HG03159 (cell line): ENCODE data around the gene AVPR1B.
"Not testable (repeated sequence)": the region's sequence is repeated elsewhere in the genome, so short reads cannot be mapped to it uniquely, and the experiment has no call there.

ENCODE experiments used
- ATAC-seq: cut with Tn5 transposase; IDR thresholded peaks from one replicate; pipeline ENCODE4 v1.9.1; 2021; ENCODE audit warnings: mild to moderate bottlenecking, moderate library complexity; ENCODE audit not compliant: unreplicated experiment

Gene AVPR1B

DNA sequence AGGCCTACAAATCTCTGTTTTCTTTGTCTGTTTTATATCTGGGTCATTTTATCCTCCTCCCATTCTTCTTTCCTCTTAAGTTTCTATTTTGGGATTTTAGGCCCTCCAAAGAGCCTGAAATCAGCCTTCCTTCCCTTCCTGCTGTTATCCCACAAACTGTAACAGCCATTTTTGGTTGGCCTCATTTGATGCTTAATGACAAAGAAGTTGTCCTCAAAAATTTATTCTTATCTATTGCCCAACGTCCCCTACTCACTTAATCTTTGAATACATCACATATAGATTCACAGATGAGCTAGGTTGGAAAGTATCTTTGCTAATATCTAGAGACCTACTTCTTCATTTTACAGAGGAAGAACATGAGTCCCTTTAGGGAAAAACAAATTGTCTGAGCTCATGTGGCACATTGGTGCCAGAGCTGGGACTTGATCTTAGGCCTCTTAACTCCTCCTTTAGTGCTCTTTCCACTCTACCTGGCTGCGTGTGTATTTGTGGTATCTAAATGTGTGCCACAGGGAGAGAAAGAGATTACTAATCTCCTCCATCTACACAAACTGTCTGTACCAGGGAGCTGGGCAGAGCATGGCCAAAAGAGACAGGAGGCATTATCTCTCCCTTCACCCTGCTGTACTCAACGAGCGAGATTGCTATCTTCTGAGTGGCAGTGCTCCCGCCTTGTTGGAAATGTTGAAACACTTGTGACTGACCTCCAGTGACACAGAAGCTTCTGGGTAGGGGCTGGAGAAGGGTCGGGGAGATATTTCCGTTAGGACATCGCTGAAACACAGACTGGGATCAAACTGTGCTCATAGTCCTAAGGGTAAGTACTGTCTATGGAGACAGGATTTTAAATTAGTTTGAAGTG is 34.1 kb downstream of the AVPR1B start:
- ATAC-seq = no peak

- no peak for ATAC-seq
Measured at GRCh38 chr1:206081856-206082255, 35.3 kb downstream of the AVPR1B start.

- ATAC-seq = no peak
Measured at GRCh38 chr1:206080026-206080820, 37.0 kb downstream of the AVPR1B start.

DNA sequence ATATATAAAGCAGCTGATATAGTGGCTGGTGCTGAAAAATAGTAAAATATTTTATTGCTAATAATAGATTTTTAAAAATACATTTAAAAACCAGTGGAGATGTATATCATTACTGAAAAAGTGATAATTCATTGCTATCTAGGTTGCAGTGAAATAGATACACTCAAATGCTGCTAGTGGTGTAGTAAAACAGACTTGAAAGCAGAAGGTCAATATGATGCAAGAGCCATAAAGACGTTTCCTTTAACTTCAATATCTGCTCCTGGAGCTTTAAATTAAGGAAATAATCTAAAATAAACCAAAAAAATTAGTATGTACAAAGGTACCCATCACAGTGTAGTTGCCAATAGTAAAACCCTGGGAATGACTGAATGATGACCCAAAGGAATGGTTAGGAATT is 38.1 kb downstream of the AVPR1B start:
- ATAC-seq = no peak

- ATAC-seq = no peak
Measured at GRCh38 chr1:206075786-206076755, 41.1 kb downstream of the AVPR1B start.

DNA sequence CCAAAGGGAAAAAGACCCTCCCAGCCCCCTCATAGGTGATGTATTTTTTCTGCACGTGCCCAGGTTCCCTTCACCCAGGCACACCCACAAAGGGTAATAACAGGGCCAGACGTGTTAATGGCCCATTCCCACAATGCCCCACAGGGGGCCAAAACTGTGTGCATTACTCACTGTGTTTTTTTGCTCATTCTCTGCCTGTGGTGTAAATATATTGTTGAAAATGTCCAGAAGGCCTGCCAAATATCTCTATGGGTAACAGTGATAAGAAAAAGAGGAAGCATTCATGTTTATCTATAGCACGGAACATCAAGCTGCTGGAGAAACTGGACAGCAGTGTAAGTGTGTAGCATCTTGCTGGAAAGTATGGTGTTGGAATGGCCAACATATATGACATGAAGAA is 42.3 kb downstream of the AVPR1B start:
- ATAC-seq = no peak

DNA sequence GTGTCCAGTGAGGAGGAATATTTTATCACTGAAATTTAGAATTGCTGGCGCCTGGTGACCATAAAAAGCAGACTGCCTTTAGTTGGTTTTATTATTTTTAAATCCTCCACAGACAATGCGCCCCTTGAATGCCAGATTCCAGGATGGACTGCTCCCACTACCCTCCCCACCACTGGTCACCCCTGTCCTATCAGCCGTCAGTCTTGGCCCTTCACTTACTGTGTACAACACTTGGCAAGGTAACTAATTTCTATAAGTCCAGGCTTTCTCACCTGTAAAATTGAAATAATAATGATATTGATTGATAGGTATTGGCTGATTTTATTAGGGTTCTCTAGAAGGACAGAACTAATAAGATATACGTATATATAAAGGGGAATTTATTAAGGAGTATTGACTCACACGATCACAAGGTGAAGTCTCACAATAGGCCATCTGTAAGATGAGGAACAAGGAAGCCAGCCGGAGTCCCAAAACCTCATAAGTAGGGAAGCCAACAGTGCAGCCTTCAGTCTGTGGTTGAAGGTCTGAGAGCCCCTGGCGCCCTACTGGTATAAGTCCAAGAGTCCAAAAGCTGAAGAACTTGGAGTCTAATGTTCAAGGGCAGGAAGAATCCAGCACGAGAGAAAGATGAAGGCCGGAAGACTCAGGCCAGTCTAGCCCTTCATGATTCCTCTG is 46.4 kb downstream of the AVPR1B start:
- no peak for ATAC-seq

- ATAC-seq = no peak
Measured at GRCh38 chr1:206068314-206068713, 48.9 kb downstream of the AVPR1B start.

GRCh38 chr1:206067486-206068227 is 49.5 kb downstream of the AVPR1B start:
- no peak for ATAC-seq

DNA sequence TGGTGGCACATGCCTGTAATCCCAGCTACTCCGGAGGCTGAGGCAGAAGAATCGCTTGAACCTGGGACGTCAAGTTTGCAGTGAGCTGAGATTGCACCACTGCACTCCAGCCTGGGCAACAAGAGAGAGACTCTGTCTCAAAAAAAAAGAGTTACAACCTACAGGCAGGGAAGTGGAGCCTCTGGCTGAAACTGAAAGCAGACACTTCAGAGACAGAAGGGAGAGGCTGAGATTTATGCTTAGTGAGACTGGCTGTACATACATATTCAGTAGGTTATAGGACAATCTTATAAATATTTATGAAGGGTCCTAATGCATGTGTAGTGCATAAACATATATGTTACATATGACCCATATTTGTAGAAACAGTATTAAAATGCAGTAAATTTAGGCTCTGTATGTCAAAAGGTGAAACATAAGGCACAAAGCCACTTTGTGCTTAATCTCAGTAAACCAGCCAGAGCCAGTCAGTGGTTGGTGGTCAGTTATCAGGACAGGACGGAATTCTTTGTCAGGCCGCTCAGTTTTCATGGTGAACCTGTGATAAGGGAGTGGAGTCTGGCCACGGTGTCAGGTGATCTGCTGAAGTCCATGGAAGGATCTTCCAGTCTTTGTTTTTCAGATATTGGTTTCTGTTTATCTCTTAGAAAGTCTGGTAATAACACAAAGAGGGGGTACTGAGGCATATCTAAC is 50.6 kb downstream of the AVPR1B start:
- ATAC-seq = peak; percentile 73

DNA sequence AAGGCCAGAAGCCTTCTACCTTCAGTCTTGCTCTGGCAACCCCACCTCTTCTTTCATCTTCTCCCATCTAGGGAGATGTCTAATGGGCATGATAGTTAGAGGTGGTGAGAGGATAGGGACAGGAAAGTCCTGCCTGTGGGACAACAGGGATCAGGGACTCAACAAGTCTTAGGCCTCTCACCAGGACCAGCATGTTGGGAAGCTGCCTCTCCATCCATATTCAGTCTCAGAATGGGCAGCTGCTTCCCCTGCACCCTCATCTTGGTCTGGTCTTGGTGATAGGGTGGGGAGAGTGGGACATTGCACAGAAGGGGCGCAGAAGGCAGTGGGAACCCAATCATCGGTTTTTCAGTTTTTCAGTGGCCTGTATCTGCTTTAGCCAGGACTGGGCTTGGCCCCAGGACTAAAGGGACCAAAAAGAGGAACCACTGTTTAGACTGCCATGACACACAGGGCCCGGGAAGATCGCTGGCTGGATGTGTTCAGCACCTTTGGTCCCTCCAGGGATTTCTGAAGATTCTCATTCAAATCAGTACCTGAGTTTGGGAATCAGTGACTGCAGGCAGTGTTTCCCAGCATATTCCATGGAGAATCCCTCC is 51.5 kb downstream of the AVPR1B start:
- no peak for ATAC-seq

DNA sequence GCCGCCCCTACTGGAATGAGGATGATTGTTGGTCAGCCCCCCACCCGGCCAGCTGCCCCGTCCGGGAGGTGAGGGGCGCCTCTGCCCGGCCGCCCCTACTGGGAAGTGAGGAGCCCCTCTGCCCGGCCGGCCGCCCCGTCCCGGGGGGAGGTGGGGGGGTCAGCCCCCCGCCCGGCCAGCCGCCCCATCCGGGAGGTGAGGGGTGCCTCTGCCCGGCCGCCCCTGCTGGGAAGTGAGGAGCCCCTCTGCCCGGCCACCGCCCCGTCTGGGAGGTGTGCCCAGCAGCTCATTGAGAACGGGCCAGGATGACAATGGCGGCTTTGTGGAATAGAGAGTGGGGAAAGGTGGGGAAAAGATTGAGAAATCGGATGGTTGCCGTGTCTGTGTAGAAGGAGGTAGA is 52.7 kb downstream of the AVPR1B start:
- ATAC-seq = not testable (repeated sequence)

- not testable (repeated sequence) for ATAC-seq
Measured at GRCh38 chr1:206064001-206064400, 53.2 kb downstream of the AVPR1B start.

- ATAC-seq = no peak
Measured at GRCh38 chr1:206062464-206062863, 54.7 kb downstream of the AVPR1B start.

GRCh38 chr1:206060844-206061243 is 56.3 kb downstream of the AVPR1B start:
- ATAC-seq = no peak
